ENCODE results near the gene PDE10A. TPM values are rescaled to one million over a fixed set of nuclear protein-coding genes. Genes with fewer than 3 reads are reported as not detected.

Gene PDE10A
- total RNA-seq, 1 donor from 2014 or later = 17.3 TPM

GRCh38 chr6:165403006-165403595 is 259.9 kb downstream of the PDE10A start:
- Mint-ChIP-seq H3K4me1 (no peaks in the 10 kb centered on the region), H3K9me3 (peaks cover 4% of the 10 kb centered on the region), H3K27ac (no peak overlapping the region), H3K36me3 (peaks cover 14% of the 10 kb centered on the region), H3K4me3 (no peak overlapping the region), H3K27me3 (ENCODE audit: insufficient read depth, low read depth) (peaks cover 2% of the 10 kb centered on the region)
- H3K36me3 ChIP-seq = no peaks in the 10 kb centered on the region
- no peaks in the 10 kb centered on the region for H3K79me2 ChIP-seq (ENCODE audit: low read depth)
- DNase-seq (ENCODE audit: low spot score) = no peak
- no peaks in the 10 kb centered on the region for H4K20me1 ChIP-seq (ENCODE audit: low read depth)
- no peak overlapping the region for H3K4me3 ChIP-seq
- no peak overlapping the region for H3K4me2 ChIP-seq
- TF ChIP-seq, protein P1, sequence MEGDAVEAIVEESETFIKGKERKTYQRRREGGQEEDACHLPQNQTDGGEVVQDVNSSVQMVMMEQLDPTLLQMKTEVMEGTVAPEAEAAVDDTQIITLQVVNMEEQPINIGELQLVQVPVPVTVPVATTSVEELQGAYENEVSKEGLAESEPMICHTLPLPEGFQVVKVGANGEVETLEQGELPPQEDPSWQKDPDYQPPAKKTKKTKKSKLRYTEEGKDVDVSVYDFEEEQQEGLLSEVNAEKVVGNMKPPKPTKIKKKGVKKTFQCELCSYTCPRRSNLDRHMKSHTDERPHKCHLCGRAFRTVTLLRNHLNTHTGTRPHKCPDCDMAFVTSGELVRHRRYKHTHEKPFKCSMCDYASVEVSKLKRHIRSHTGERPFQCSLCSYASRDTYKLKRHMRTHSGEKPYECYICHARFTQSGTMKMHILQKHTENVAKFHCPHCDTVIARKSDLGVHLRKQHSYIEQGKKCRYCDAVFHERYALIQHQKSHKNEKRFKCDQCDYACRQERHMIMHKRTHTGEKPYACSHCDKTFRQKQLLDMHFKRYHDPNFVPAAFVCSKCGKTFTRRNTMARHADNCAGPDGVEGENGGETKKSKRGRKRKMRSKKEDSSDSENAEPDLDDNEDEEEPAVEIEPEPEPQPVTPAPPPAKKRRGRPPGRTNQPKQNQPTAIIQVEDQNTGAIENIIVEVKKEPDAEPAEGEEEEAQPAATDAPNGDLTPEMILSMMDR (IDR thresholded peaks at IDR 0.05) = no peak
- TF ChIP-seq EZH2phosphoT487 (IDR thresholded peaks at IDR 0.05) (no peak), EZH2 (IDR thresholded peaks at IDR 0.05) (no peak)
- no peaks in the 10 kb centered on the region for H3K4me1 ChIP-seq
- H3K27ac ChIP-seq = no peak overlapping the region
- H3K27me3 ChIP-seq = no peaks in the 10 kb centered on the region
- H3K9me3 ChIP-seq (ENCODE audit: low read depth) = peaks cover 5% of the 10 kb centered on the region
- H3K9ac ChIP-seq = no peak overlapping the region
- no peaks in the 10 kb centered on the region for H3F3A ChIP-seq (ENCODE audit: low read depth)
- no peak overlapping the region for H2AFZ ChIP-seq (replicated peaks)

GRCh38 chr6:165401092-165401491 is 261.9 kb downstream of the PDE10A start:
- Mint-ChIP-seq H3K27ac (no peak overlapping the region), H3K4me1 (no peaks in the 10 kb centered on the region), H3K4me3 (no peak overlapping the region), H3K36me3 (peaks cover 12% of the 10 kb centered on the region), H3K9me3 (peaks cover 4% of the 10 kb centered on the region), H3K27me3 (ENCODE audit: insufficient read depth, low read depth) (peaks cover 2% of the 10 kb centered on the region)
- Histone ChIP-seq H4K20me1 (ENCODE audit: low read depth) (no peaks in the 10 kb centered on the region), H3K4me2 (no peak overlapping the region), H3K79me2 (ENCODE audit: low read depth) (no peaks in the 10 kb centered on the region), H3F3A (ENCODE audit: low read depth) (no peaks in the 10 kb centered on the region), H3K27me3 (no peaks in the 10 kb centered on the region), H3K9ac (no peak overlapping the region), H3K27ac (no peak overlapping the region), H3K9me3 (ENCODE audit: low read depth) (peaks cover 5% of the 10 kb centered on the region), H3K36me3 (no peaks in the 10 kb centered on the region), H2AFZ (replicated peaks) (no peak overlapping the region), H3K4me3 (no peak overlapping the region), H3K4me1 (no peaks in the 10 kb centered on the region)
- TF ChIP-seq EZH2 (IDR thresholded peaks at IDR 0.05) (no peak), EZH2phosphoT487 (IDR thresholded peaks at IDR 0.05) (no peak)
- TF ChIP-seq, protein P1 (IDR thresholded peaks at IDR 0.05) = no peak
- DNase-seq (ENCODE audit: low spot score) = no peak

DNA sequence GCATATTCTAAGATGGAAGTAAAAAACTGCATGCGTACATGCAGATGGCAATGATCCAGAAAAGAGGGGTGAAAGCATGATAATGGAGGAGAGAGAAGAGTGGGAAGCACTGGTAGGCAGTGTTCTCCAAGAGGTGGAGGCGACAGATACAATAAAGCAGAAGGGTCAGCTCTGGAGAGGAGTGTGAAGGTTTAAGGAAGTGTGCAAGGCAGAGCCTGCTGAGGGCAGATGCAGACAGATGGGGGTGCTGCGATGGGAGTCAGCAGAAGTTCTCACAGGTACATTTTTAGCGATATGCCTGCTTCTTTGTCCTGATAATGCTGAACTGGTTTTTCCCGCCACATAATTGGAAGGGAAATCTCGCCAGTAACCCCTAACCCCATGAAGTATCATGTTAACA is 272.6 kb downstream of the PDE10A start:
- Mint-ChIP-seq H3K27ac (peak overlapping the region; percentile 2), H3K4me3 (no peak overlapping the region), H3K4me1 (peaks cover 8% of the 10 kb centered on the region), H3K36me3 (peaks cover 28% of the 10 kb centered on the region), H3K9me3 (peaks cover 5% of the 10 kb centered on the region), H3K27me3 (ENCODE audit: insufficient read depth, low read depth) (no peaks in the 10 kb centered on the region)
- Histone ChIP-seq H3K9me3 (ENCODE audit: low read depth) (no peaks in the 10 kb centered on the region), H3F3A (ENCODE audit: low read depth) (no peaks in the 10 kb centered on the region), H3K4me1 (no peaks in the 10 kb centered on the region), H3K4me3 (no peak overlapping the region), H3K79me2 (ENCODE audit: low read depth) (no peaks in the 10 kb centered on the region), H3K36me3 (no peaks in the 10 kb centered on the region), H2AFZ (replicated peaks) (no peak overlapping the region), H3K9ac (no peak overlapping the region), H3K27ac (no peak overlapping the region), H4K20me1 (ENCODE audit: low read depth) (no peaks in the 10 kb centered on the region), H3K27me3 (no peaks in the 10 kb centered on the region), H3K4me2 (no peak overlapping the region)
- DNase-seq (ENCODE audit: low spot score) = peak; percentile 4
- TF ChIP-seq, protein P1 (IDR thresholded peaks at IDR 0.05) = no peak
- TF ChIP-seq EZH2 (IDR thresholded peaks at IDR 0.05) (no peak), EZH2phosphoT487 (IDR thresholded peaks at IDR 0.05) (no peak)

Measured in neural progenitor cell (in vitro differentiated cells).